Fibroblast of lung (primary cell): ENCODE measurements around the gene GP1BB. TPM values are rescaled to one million over a fixed set of nuclear protein-coding genes. Genes with fewer than 3 reads are reported as not detected.

Experiments used
- DNase-seq, 2 donors: peaks; one replicate each; pipeline versions ENCODE4 v3.0.0 to v3.0.0-alpha.2; 2010; ENCODE audit warnings: low read depth in 2 of 2
- H2AFZ ChIP-seq: 2 replicates; pipeline ENCODE4 v1.5.1; 2012; ENCODE audit warnings: low read length, control low read depth, inconsistent platforms
- H3K27ac ChIP-seq: 2 replicates; pipeline ENCODE4 v1.5.1; 2011; ENCODE audit warnings: low read length, control low read depth; ENCODE audit not compliant: insufficient read depth
- H3K27me3 ChIP-seq: 2 replicates; pipeline ENCODE4 v1.5.1; 2011; ENCODE audit warnings: mild to moderate bottlenecking, low read length; ENCODE audit not compliant: control insufficient read depth, insufficient read depth
- H3K36me3 ChIP-seq: 2 replicates; pipeline ENCODE4 v1.5.1; 2011; ENCODE audit warnings: low read length; ENCODE audit not compliant: control insufficient read depth, insufficient read depth
- H3K4me1 ChIP-seq: 2 replicates; pipeline ENCODE4 v1.5.1; 2011; ENCODE audit warnings: low read length; ENCODE audit not compliant: control insufficient read depth, insufficient read depth; ENCODE audit errors: extremely low read depth
- H3K4me2 ChIP-seq: 2 replicates; pipeline ENCODE4 v1.5.1; 2011; ENCODE audit warnings: low read length, control low read depth; ENCODE audit not compliant: insufficient read depth; ENCODE audit errors: extremely low read depth
- H3K4me3 ChIP-seq, 4 experiments: fragments of 200-600 bp in 1 of 4; sonication (generic) in 1 of 4; replicated peaks in 1 of 4; 2 replicates each; pipeline ENCODE4 v1.5.1; 2011 to 2016; ENCODE audit warnings: low read length in 4 of 4, low read depth in 3 of 4, mild to moderate bottlenecking in 3 of 4, control low read depth in 2 of 4, inconsistent platforms in 1 of 4, mixed read lengths in 1 of 4; ENCODE audit not compliant: insufficient read depth in 1 of 4; ENCODE audit errors: control extremely low read depth in 1 of 4
- H3K79me2 ChIP-seq: 2 replicates; pipeline ENCODE4 v1.5.1; 2012; ENCODE audit warnings: mild to moderate bottlenecking, low read length, inconsistent platforms; ENCODE audit not compliant: control insufficient read depth, insufficient read depth
- H3K9ac ChIP-seq: 2 replicates; pipeline ENCODE4 v1.5.1; 2011; ENCODE audit warnings: mild to moderate bottlenecking, low read length, control low read depth; ENCODE audit not compliant: insufficient read depth
- H3K9me3 ChIP-seq: 2 replicates; pipeline ENCODE4 v1.5.1; 2012; ENCODE audit warnings: low read depth, low read length; ENCODE audit not compliant: control insufficient read depth, insufficient read depth
- H4K20me1 ChIP-seq: 2 replicates; pipeline ENCODE4 v1.5.1; 2011; ENCODE audit warnings: low read length; ENCODE audit not compliant: control insufficient read depth, insufficient read depth; ENCODE audit errors: extremely low read depth
- CTCF ChIP-seq, 2 donors: IDR thresholded peaks in 1 of 2; conservative IDR thresholded peaks in 1 of 2; 1 replicate in 1 of 2; 2 replicates in 1 of 2; pipeline ENCODE4 v1.5.1; 2011 to 2012; ENCODE audit warnings: low read length in 2 of 2, control low read depth in 1 of 2, inconsistent platforms in 1 of 2, low read depth in 1 of 2, mild to moderate bottlenecking in 1 of 2
- EZH2 ChIP-seq: IDR thresholded peaks from 2 replicates; pipeline ENCODE4 v1.5.1; 2012; ENCODE audit warnings: low read length, control low read depth, mild to moderate bottlenecking; ENCODE audit errors: missing control alignments
- polyA plus RNA-seq, 2 donors: library from polyadenylated mRNA; depleted of rRNA in 1 of 2; stranded (reverse) in 1 of 2; unstranded in 1 of 2; fragments of >200 nt; gene quantifications; 2 replicates each; pipeline ENCODE4 v1.2.1, GENCODE V29; 2011 to 2012; ENCODE audit warnings: missing spikeins in 1 of 2
- total RNA-seq: library from RNA; depleted of rRNA; stranded (reverse); fragments of >200 nt; gene quantifications from 2 replicates; pipeline ENCODE4 v1.2.1, GENCODE V29; 2014

Gene GP1BB
- total and polyA plus RNA-seq, 2 donors (not counting 1 experiment from before 2014, with no cell fraction given) = 0.50 to 1.8 TPM

GRCh38 chr22:19717181-19717580, 6.2 kb upstream of the GP1BB start:
- no peak overlapping the region for H3K9ac ChIP-seq
- H3K9me3 ChIP-seq = no peaks in the 10 kb centered on the region
- no peak overlapping the region for H3K27ac ChIP-seq
- no peak for DNase-seq
- no peak for TF ChIP-seq EZH2
- TF ChIP-seq CTCF (conservative IDR thresholded peaks at IDR 0.05 in 1 of 2, IDR thresholded peaks at IDR 0.05 in 1 of 2; ENCODE audit: low read depth in 1 of 2, low read length in 2 of 2) = no peak
- H4K20me1 ChIP-seq = no peaks in the 10 kb centered on the region
- H3K4me1 ChIP-seq = peaks cover 3% of the 10 kb centered on the region
- no peak overlapping the region for H2AFZ ChIP-seq
- no peaks in the 10 kb centered on the region for H3K36me3 ChIP-seq
- no peak overlapping the region for H3K4me3 ChIP-seq
- H3K79me2 ChIP-seq = no peaks in the 10 kb centered on the region
- H3K27me3 ChIP-seq = peaks cover 8% of the 10 kb centered on the region
- H3K4me2 ChIP-seq = no peak overlapping the region

- H3K27ac ChIP-seq = no peak overlapping the region
- H3K9me3 ChIP-seq = no peaks in the 10 kb centered on the region
- peak overlapping the region; percentile 40 for H3K9ac ChIP-seq
- peak overlapping the region; percentile 38 for H2AFZ ChIP-seq
- peak overlapping the region in 3 of 4 experiments; percentile 28 to 65 (median 42) for H3K4me3 ChIP-seq
- peak overlapping the region; percentile 82 for H3K4me2 ChIP-seq
- DNase-seq = peak; percentile 48 to 57
- H3K36me3 ChIP-seq = no peaks in the 10 kb centered on the region
- H4K20me1 ChIP-seq = no peaks in the 10 kb centered on the region
- peak; percentile 46 to 56 for TF ChIP-seq CTCF (conservative IDR thresholded peaks at IDR 0.05 in 1 of 2, IDR thresholded peaks at IDR 0.05 in 1 of 2; ENCODE audit: low read depth in 1 of 2, low read length in 2 of 2)
- no peak for TF ChIP-seq EZH2
- peaks cover 3% of the 10 kb centered on the region for H3K4me1 ChIP-seq
- H3K27me3 ChIP-seq = peaks cover 8% of the 10 kb centered on the region
- H3K79me2 ChIP-seq = no peaks in the 10 kb centered on the region
Measured at GRCh38 chr22:19717691-19718455, 5.5 kb upstream of the GP1BB start.

GRCh38 chr22:19718456-19719049, 4.8 kb upstream of the GP1BB start:
- Histone ChIP-seq H3K4me1 (peaks cover 3% of the 10 kb centered on the region), H3K27me3 (peaks cover 3% of the 10 kb centered on the region), H3K4me3 (peak overlapping the region in 3 of 4 experiments; percentile 35 to 65 (median 42)), H3K27ac (no peak overlapping the region), H3K9me3 (no peaks in the 10 kb centered on the region), H3K4me2 (peak overlapping the region; percentile 82), H3K79me2 (no peaks in the 10 kb centered on the region), H2AFZ (peak overlapping the region; percentile 38), H4K20me1 (no peaks in the 10 kb centered on the region), H3K9ac (peak overlapping the region; percentile 40), H3K36me3 (no peaks in the 10 kb centered on the region)
- peak; percentile 31 for TF ChIP-seq EZH2
- TF ChIP-seq CTCF (conservative IDR thresholded peaks at IDR 0.05 in 1 of 2, IDR thresholded peaks at IDR 0.05 in 1 of 2; ENCODE audit: low read depth in 1 of 2, low read length in 2 of 2) = no peak
- DNase-seq = no peak
